ENCODE data around the gene COL18A1.

- TF ChIP-seq, protein P1, sequence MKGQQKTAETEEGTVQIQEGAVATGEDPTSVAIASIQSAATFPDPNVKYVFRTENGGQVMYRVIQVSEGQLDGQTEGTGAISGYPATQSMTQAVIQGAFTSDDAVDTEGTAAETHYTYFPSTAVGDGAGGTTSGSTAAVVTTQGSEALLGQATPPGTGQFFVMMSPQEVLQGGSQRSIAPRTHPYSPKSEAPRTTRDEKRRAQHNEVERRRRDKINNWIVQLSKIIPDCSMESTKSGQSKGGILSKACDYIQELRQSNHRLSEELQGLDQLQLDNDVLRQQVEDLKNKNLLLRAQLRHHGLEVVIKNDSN (IDR thresholded peaks at IDR 0.05; ENCODE audit: borderline replicate concordance, low read depth), result no peak
- TF ChIP-seq, protein P2, sequence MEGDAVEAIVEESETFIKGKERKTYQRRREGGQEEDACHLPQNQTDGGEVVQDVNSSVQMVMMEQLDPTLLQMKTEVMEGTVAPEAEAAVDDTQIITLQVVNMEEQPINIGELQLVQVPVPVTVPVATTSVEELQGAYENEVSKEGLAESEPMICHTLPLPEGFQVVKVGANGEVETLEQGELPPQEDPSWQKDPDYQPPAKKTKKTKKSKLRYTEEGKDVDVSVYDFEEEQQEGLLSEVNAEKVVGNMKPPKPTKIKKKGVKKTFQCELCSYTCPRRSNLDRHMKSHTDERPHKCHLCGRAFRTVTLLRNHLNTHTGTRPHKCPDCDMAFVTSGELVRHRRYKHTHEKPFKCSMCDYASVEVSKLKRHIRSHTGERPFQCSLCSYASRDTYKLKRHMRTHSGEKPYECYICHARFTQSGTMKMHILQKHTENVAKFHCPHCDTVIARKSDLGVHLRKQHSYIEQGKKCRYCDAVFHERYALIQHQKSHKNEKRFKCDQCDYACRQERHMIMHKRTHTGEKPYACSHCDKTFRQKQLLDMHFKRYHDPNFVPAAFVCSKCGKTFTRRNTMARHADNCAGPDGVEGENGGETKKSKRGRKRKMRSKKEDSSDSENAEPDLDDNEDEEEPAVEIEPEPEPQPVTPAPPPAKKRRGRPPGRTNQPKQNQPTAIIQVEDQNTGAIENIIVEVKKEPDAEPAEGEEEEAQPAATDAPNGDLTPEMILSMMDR (IDR thresholded peaks at IDR 0.05), result no peak
- TF ChIP-seq MAX (IDR thresholded peaks at IDR 0.05; ENCODE audit: low read depth) (no peak), EP300 (IDR thresholded peaks at IDR 0.05; ENCODE audit: borderline replicate concordance in 1 of 2, low read depth in 1 of 2, low read length in 1 of 2) (no peak), JUND (IDR thresholded peaks at IDR 0.05) (no peak), YY1 (IDR thresholded peaks at IDR 0.05; ENCODE audit: low read depth) (no peak), RCOR1 (IDR thresholded peaks at IDR 0.05; ENCODE audit: low read length) (no peak), GATA2 (CRISPR knock-in tag; IDR thresholded peaks at IDR 0.05) (no peak)
- TF ChIP-seq, protein P3, sequence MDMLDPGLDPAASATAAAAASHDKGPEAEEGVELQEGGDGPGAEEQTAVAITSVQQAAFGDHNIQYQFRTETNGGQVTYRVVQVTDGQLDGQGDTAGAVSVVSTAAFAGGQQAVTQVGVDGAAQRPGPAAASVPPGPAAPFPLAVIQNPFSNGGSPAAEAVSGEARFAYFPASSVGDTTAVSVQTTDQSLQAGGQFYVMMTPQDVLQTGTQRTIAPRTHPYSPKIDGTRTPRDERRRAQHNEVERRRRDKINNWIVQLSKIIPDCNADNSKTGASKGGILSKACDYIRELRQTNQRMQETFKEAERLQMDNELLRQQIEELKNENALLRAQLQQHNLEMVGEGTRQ (IDR thresholded peaks at IDR 0.05; ENCODE audit: borderline replicate concordance, low read depth, low read length), result no peak
These were observed 8.4 kb upstream of the COL18A1 start for GRCh38 chr21:45396620-45396995.
